Endothelial cell of umbilical vein (primary cell): Measurements from ENCODE around the gene OTUD5.

Source experiments
- MYC ChIP-seq: IDR thresholded peaks from one replicate; pipeline ENCODE4 v1.6.1; 2011; ENCODE audit warnings: mild to moderate bottlenecking, low read depth, low read length
- POLR2A ChIP-seq: IDR thresholded peaks from 2 replicates; pipeline ENCODE4 v1.6.1; 2012; ENCODE audit warnings: low read depth, mild to moderate bottlenecking, control low read depth, low read length

DNA sequence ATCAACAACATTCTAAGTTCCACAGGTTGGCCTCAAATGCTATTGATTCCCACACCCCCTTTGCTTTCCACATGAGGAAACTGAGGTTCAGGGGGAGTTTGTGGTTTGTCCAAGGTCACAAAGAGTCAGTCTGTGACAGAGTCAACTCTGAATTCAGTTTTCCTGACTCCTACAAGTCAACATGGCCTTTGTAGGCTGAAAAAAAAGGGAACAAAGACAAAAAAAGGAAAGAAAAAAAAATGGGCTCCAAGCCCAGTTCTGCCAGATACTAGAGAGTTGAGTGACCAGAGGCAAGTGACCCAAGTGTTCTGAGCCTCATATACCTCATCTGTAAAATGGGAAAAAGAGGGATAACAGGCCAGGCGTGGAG is 22.1 kb downstream of the OTUD5 start:
- no peak for TF ChIP-seq POLR2A
- no peak for TF ChIP-seq MYC
